Sigmoid colon (tissue), 4 donors: ENCODE measurements around the gene IGSF21.

ENCODE experiments used
- CTCF ChIP-seq, 4 experiments: fragments of 450-650 bp in 3 of 4; fragments of 200-600 bp in 1 of 4; IDR thresholded peaks; one replicate each; pipeline ENCODE4 v1.5.1; 2016 to 2019; ENCODE audit warnings: antibody characterized with exemption in 4 of 4, mild to moderate bottlenecking in 3 of 4, moderate library complexity in 2 of 4
- POLR2A ChIP-seq, 2 donors: fragments of 450-650 bp; IDR thresholded peaks; one replicate each; pipeline ENCODE4 v1.6.1; 2016; ENCODE audit warnings: antibody characterized with exemption in 2 of 2, mild to moderate bottlenecking in 2 of 2, moderate library complexity in 2 of 2
- POLR2AphosphoS5 ChIP-seq, 4 donors: sonication (generic); formaldehyde crosslinking; IDR thresholded peaks; one replicate each; pipeline ENCODE4 v1.6.1; 2017; ENCODE audit warnings: antibody characterized with exemption in 4 of 4

DNA sequence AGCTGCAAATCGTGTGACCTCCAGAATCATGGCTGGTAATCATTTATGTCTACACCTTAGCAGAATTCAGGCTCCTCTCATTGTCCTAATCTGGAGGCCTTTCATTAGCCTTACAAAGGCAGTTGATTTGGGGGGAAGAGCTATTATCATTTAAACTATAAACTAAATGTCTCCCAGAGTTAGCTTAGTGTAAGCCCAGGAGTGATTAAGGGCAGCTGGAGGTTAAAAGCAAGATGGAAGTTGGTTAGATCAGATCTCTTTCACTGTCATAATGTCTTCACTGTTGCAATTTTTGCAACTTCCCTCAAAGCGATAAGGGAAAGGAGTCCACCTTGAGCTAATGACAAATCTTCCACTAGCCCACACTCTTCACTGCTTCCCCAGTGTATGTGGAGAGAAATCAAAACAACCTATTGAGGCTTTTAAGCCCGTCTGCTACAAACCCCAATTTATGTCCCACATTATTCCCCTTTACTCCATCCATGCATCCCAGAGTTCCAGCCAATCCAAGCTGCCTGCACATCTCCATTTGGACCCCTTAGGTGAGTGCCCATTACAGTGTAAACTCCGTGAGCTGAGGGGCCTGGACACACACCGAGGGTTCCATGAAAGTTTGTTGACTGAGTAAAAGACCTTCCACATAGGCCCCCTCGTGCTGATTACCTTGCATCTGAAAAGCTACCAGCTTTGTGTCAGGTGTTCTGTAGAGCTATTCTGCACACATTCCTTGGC is 311.7 kb downstream of the IGSF21 start:
- TF ChIP-seq CTCF (IDR thresholded peaks at IDR 0.05), result no peak
- no peak for TF ChIP-seq POLR2AphosphoS5 (IDR thresholded peaks at IDR 0.05)
- TF ChIP-seq POLR2A (IDR thresholded peaks at IDR 0.05), result no peak
